HepG2 (cell line): ENCODE measurements around the gene NRGN. TPM values are rescaled to one million over a fixed set of nuclear protein-coding genes. Genes with fewer than 3 reads are reported as not detected.

Experiments
- ARID4A ChIP-seq: sonication (generic); formaldehyde crosslinking; IDR thresholded peaks from 2 replicates; pipeline ENCODE4 v1.5.0; 2020; ENCODE audit warnings: mild to moderate bottlenecking, missing genetic modification reagents, borderline replicate concordance
- GATAD1 ChIP-seq: IDR thresholded peaks from 2 replicates; pipeline ENCODE4 v1.6.1; 2016; ENCODE audit warnings: missing genetic modification reagents, missing compliant biosample characterization
- HNRNPL ChIP-seq: fragments of 200-400 bp; formaldehyde crosslinking; IDR thresholded peaks from 2 replicates; pipeline ENCODE4 v1.6.1; 2017; ENCODE audit warnings: mild to moderate bottlenecking, low read depth, low read length
- HNRNPUL1 ChIP-seq: fragments of 200-400 bp; formaldehyde crosslinking; IDR thresholded peaks from 2 replicates; pipeline ENCODE4 v1.6.1; 2017; ENCODE audit warnings: low read depth, mild to moderate bottlenecking, low read length, moderate library complexity
- MAFF ChIP-seq: IDR thresholded peaks from 2 replicates; pipeline ENCODE4 v1.6.1; 2011; ENCODE audit warnings: low read depth, low read length, improper control_type of control experiment
- NAIF1 ChIP-seq: sonication (generic); formaldehyde crosslinking; IDR thresholded peaks from 2 replicates; pipeline ENCODE4 v1.5.0; 2020; ENCODE audit warnings: mild to moderate bottlenecking, missing genetic modification reagents, borderline replicate concordance
- PAX8 ChIP-seq: sonication (generic); formaldehyde crosslinking; IDR thresholded peaks from 2 replicates; pipeline ENCODE4 v1.8.0; 2022; ENCODE audit warnings: mild to moderate bottlenecking, missing genetic modification reagents, borderline replicate concordance
- RFX3 ChIP-seq: IDR thresholded peaks from 2 replicates; pipeline ENCODE4 v1.6.1; 2016; ENCODE audit warnings: missing biosample characterization, missing genetic modification reagents
- RXRA ChIP-seq: sonication (generic); formaldehyde crosslinking; IDR thresholded peaks from 2 replicates; pipeline ENCODE4 v1.5.1; 2020; ENCODE audit warnings: missing genetic modification reagents
- SIX1 ChIP-seq: sonication (generic); formaldehyde crosslinking; IDR thresholded peaks from 2 replicates; pipeline ENCODE4 v1.4.0; 2020; ENCODE audit warnings: missing genetic modification reagents, borderline replicate concordance
- SNAI1 ChIP-seq: sonication (generic); formaldehyde crosslinking; IDR thresholded peaks from 2 replicates; pipeline ENCODE4 v1.5.0; 2020; ENCODE audit warnings: mild to moderate bottlenecking, missing genetic modification reagents, borderline replicate concordance
- TOE1 ChIP-seq: sonication (generic); formaldehyde crosslinking; IDR thresholded peaks from 2 replicates; pipeline ENCODE4 v1.4.0; 2020; ENCODE audit warnings: mild to moderate bottlenecking, missing genetic modification reagents
- ZFX ChIP-seq: sonication (generic); formaldehyde crosslinking; IDR thresholded peaks from 2 replicates; pipeline ENCODE4 v1.4.0; 2020; ENCODE audit warnings: mild to moderate bottlenecking, low read depth, missing genetic modification reagents, moderate library complexity
- ZNF260 ChIP-seq: sonication (generic); formaldehyde crosslinking; IDR thresholded peaks from 2 replicates; pipeline ENCODE4 v1.4.0; 2020; ENCODE audit warnings: missing genetic modification reagents, low read depth, mild to moderate bottlenecking, borderline replicate concordance
- ZNF264 ChIP-seq: sonication (generic); formaldehyde crosslinking; IDR thresholded peaks from 2 replicates; pipeline ENCODE4 v1.4.0; 2020; ENCODE audit warnings: missing genetic modification reagents
- ZNF354B ChIP-seq: sonication (generic); formaldehyde crosslinking; IDR thresholded peaks from 2 replicates; pipeline ENCODE4 v1.8.0; 2022; ENCODE audit warnings: mild to moderate bottlenecking, missing genetic modification reagents
- ZNF441 ChIP-seq: sonication (generic); formaldehyde crosslinking; IDR thresholded peaks from 2 replicates; pipeline ENCODE4 v1.7.0; 2021; ENCODE audit warnings: missing genetic modification reagents, borderline replicate concordance
- ZNF501 ChIP-seq: sonication (generic); formaldehyde crosslinking; IDR thresholded peaks from 2 replicates; pipeline ENCODE4 v1.5.1; 2020; ENCODE audit warnings: mild to moderate bottlenecking, moderate library complexity, missing genetic modification reagents
- ZNF546 ChIP-seq: sonication (generic); formaldehyde crosslinking; conservative IDR thresholded peaks from 2 replicates; pipeline ENCODE4 v1.8.1; 2023; ENCODE audit warnings: mild to moderate bottlenecking, missing genetic modification reagents
- ZNF547 ChIP-seq: sonication (generic); formaldehyde crosslinking; IDR thresholded peaks from 2 replicates; pipeline ENCODE4 v1.5.1; 2020; ENCODE audit warnings: mild to moderate bottlenecking, missing genetic modification reagents
- ZNF674 ChIP-seq: sonication (generic); formaldehyde crosslinking; IDR thresholded peaks from 2 replicates; pipeline ENCODE4 v1.5.0; 2020; ENCODE audit warnings: low read depth, mild to moderate bottlenecking, missing genetic modification reagents
- ZNF709 ChIP-seq: sonication (generic); formaldehyde crosslinking; IDR thresholded peaks from 2 replicates; pipeline ENCODE4 v1.5.0; 2020; ENCODE audit warnings: mild to moderate bottlenecking, missing genetic modification reagents
- ZSCAN29 ChIP-seq: sonication (generic); formaldehyde crosslinking; conservative IDR thresholded peaks from 2 replicates; pipeline ENCODE4 v1.4.0; 2020; ENCODE audit warnings: mild to moderate bottlenecking, missing genetic modification reagents
- polyA plus RNA-seq, 8 experiments: library from polyadenylated mRNA; depleted of rRNA in 3 of 8; stranded (reverse) in 7 of 8; unstranded in 1 of 8; fragments of >200 nt; fragmentation: Illumina TruSeq in 4 of 8; extraction: Trizol in 4 of 8; gene quantifications; 2 replicates each; pipeline versions ENCODE4 v1.2.1 to v1.2.3, GENCODE V29; 2011 to 2016; ENCODE audit warnings: low read depth in 4 of 8, missing spikeins in 1 of 8, mixed read lengths in 1 of 8; ENCODE audit not compliant: insufficient read depth in 1 of 8
- total RNA-seq, 5 experiments: library from RNA; depleted of rRNA; stranded (reverse); fragments of >200 nt; fragmentation: Illumina TruSeq; extraction: Trizol; gene quantifications; 2 replicates each; pipeline ENCODE4 v1.2.3, GENCODE V29; 2016; ENCODE audit warnings: low read depth in 1 of 5
- TF ChIP-seq, protein P1 (sequence below): sonication (generic); formaldehyde crosslinking; IDR thresholded peaks from 2 replicates; pipeline ENCODE4 v1.4.0; 2020; ENCODE audit warnings: mild to moderate bottlenecking, low read depth, missing genetic modification reagents
- TF ChIP-seq, protein P2 (sequence below): sonication (generic); formaldehyde crosslinking; IDR thresholded peaks from 2 replicates; pipeline ENCODE4 v1.8.1; 2023; ENCODE audit warnings: mild to moderate bottlenecking, missing genetic modification reagents

NRGN gene
- total and polyA plus RNA-seq, 2 of the 13 experiments (the other 11 are each of a cell fraction or from before 2014, with no cell fraction given), result 0.22 TPM; not detected in 1

- TF ChIP-seq ARID4A (CRISPR knock-in tag), result peak; percentile 46; the same call in 1 of the 2 replicates
- no peak for TF ChIP-seq NAIF1 (CRISPR knock-in tag)
- TF ChIP-seq ZNF264, result no peak
- no peak for TF ChIP-seq RXRA
- TF ChIP-seq ZNF441 (CRISPR knock-in tag), result peak; percentile 46; the same call in 1 of the 2 replicates
- TF ChIP-seq ZNF354B (CRISPR knock-in tag), result no peak
- TF ChIP-seq ZNF260, result no peak
- peak; percentile 30; the same call in 1 of the 2 replicates for TF ChIP-seq ZNF501 (CRISPR knock-in tag)
- 0 out of 2 replicates have a peak, but pooled peaks have one; percentile 47 for TF ChIP-seq SNAI1 (CRISPR knock-in tag)
- TF ChIP-seq RFX3, result no peak
- TF ChIP-seq, protein P1, sequence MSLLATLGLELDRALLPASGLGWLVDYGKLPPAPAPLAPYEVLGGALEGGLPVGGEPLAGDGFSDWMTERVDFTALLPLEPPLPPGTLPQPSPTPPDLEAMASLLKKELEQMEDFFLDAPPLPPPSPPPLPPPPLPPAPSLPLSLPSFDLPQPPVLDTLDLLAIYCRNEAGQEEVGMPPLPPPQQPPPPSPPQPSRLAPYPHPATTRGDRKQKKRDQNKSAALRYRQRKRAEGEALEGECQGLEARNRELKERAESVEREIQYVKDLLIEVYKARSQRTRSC, result no peak
- no peak for TF ChIP-seq ZNF674 (CRISPR knock-in tag)
- no peak for TF ChIP-seq ZNF709 (CRISPR knock-in tag)
- no peak for TF ChIP-seq GATAD1 (CRISPR knock-in tag)
- no peak for TF ChIP-seq ZSCAN29
- TF ChIP-seq SIX1, result 0 out of 2 replicates have a peak, but pooled peaks have one; percentile 15
- no peak for TF ChIP-seq PAX8
- no peak for TF ChIP-seq MAFF
- TF ChIP-seq TOE1 (CRISPR knock-in tag), result no peak
- 0 out of 2 replicates have a peak, but pooled peaks have one; percentile 9 for TF ChIP-seq HNRNPL
- no peak for TF ChIP-seq ZFX (CRISPR knock-in tag)
- TF ChIP-seq, protein P2, sequence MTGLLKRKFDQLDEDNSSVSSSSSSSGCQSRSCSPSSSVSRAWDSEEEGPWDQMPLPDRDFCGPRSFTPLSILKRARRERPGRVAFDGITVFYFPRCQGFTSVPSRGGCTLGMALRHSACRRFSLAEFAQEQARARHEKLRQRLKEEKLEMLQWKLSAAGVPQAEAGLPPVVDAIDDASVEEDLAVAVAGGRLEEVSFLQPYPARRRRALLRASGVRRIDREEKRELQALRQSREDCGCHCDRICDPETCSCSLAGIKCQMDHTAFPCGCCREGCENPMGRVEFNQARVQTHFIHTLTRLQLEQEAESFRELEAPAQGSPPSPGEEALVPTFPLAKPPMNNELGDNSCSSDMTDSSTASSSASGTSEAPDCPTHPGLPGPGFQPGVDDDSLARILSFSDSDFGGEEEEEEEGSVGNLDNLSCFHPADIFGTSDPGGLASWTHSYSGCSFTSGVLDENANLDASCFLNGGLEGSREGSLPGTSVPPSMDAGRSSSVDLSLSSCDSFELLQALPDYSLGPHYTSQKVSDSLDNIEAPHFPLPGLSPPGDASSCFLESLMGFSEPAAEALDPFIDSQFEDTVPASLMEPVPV (CRISPR knock-in tag), result no peak
- no peak for TF ChIP-seq HNRNPUL1
- no peak for TF ChIP-seq ZNF546
- TF ChIP-seq ZNF547 (CRISPR knock-in tag), result no peak
Observed at GRCh38 chr11:124739479-124740276, at the start of gene NRGN (continued).
